ENCODE data around the gene PRMT2. TPM values are rescaled to one million over a fixed set of nuclear protein-coding genes. Genes with fewer than 3 reads are reported as not detected.
A peak's percentile ranks its signal among the peaks of the same experiment; 100 is the strongest.

The PRMT2 gene
- total RNA-seq, 2 experiments from 2014 or later = 54.4 to 58.2 TPM

- POLR2A ChIA-PET = interaction anchor here (1.0 to 1.7 kb wide), 2 partner anchors 15 to 21 kb away, joined by 4 to 6 read pairs; no protein-coding TSS in a partner anchor
- H3K4me3 Mint-ChIP-seq = peak overlapping the region; percentile 69
- CTCF ChIA-PET = no interaction called here
- peak; percentile 15 for ATAC-seq
- intact Hi-C loops (cut with micrococcal nuclease) = no loop called here
- DNase-seq = no peak
- no peaks in the 10 kb centered on the region for H3K27me3 Mint-ChIP-seq
- peaks cover 47% of the 10 kb centered on the region for H3K4me1 Mint-ChIP-seq (ENCODE audit: low read depth)
- peak overlapping the region; percentile 82 for H3K27ac Mint-ChIP-seq
- TF ChIP-seq, protein P1, sequence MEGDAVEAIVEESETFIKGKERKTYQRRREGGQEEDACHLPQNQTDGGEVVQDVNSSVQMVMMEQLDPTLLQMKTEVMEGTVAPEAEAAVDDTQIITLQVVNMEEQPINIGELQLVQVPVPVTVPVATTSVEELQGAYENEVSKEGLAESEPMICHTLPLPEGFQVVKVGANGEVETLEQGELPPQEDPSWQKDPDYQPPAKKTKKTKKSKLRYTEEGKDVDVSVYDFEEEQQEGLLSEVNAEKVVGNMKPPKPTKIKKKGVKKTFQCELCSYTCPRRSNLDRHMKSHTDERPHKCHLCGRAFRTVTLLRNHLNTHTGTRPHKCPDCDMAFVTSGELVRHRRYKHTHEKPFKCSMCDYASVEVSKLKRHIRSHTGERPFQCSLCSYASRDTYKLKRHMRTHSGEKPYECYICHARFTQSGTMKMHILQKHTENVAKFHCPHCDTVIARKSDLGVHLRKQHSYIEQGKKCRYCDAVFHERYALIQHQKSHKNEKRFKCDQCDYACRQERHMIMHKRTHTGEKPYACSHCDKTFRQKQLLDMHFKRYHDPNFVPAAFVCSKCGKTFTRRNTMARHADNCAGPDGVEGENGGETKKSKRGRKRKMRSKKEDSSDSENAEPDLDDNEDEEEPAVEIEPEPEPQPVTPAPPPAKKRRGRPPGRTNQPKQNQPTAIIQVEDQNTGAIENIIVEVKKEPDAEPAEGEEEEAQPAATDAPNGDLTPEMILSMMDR (IDR thresholded peaks at IDR 0.05) = no peak
- no peaks in the 10 kb centered on the region for H3K36me3 Mint-ChIP-seq (ENCODE audit: low read depth)
- H3K9me3 Mint-ChIP-seq = no peaks in the 10 kb centered on the region
Measured at GRCh38 chr21:46604329-46604974, 31.0 kb upstream of the PRMT2 start.

DNA sequence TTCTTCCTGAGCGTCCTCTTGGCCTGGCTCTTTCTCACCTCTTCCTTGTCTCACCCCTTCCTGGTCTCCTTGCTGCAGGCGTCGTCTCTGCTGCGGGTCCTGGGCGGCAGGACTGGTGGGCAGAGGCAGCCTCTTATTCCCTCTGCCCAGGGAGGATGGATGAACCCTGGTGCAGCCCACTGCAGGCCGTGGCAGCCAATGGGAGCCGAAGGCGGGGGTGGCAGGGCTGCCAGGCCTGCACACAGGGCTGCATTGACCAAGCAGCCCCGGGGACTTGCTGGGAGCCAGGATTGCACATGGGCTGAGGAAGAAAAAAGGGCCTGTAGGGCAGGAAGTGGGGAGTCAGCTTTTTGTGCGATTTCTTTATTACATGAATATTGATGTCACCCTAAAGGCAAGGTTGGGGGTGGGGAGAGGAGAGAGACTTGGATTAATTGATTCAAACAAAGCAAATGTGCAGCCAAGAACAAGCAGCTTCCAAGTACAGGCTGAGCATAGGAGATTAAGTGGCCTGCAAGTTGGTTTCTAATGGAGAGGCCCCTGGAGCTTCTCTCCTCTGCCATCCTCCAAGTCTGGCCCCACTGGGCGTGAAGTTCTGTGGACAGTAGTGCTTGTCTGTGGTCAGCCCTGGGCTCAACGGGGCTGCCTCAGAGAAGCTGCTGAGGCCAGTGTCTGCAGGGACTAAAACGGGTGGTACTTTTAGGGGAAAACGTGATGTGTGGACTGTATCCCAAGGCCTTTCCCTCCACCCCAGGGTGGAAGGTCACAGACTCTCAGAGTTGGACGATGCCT is 30.3 kb upstream of the PRMT2 start, which contains the start of gene S100B:
Gene S100B (minus strand): TSS at position 108 of the 792 bp plus-strand sequence. CDS start 2,667 bp downstream, outside the sequence.
- peaks cover under 1% of the 10 kb centered on the region for H3K9me3 Mint-ChIP-seq
- H3K4me3 Mint-ChIP-seq = peak within 1 kb of the TSS; percentile 69
- POLR2A ChIA-PET = interaction anchor here (0.7 to 1.7 kb wide), 6 partner anchors 8 to 110 kb away, joined by 4 to 19 read pairs (median 5); partner anchors contain the start of gene PRMT2
- peak; percentile 33 for DNase-seq
- peaks cover 42% of the 10 kb centered on the region for H3K4me1 Mint-ChIP-seq (ENCODE audit: low read depth)
- intact Hi-C loops (cut with micrococcal nuclease) = no loop called here
- H3K36me3 Mint-ChIP-seq (ENCODE audit: low read depth) = no peaks in the 10 kb centered on the region
- peak; percentile 64 for ATAC-seq
- CTCF ChIA-PET = no interaction called here
- H3K27me3 Mint-ChIP-seq = no peaks in the 10 kb centered on the region
- peak within 1 kb of the TSS; percentile 82 for H3K27ac Mint-ChIP-seq
- TF ChIP-seq, protein P1 (IDR thresholded peaks at IDR 0.05) = no peak

- CTCF ChIA-PET = no interaction called here
- POLR2A ChIA-PET = interaction anchor here (0.7 to 1.7 kb wide), 7 partner anchors 9 to 110 kb away, joined by 3 to 19 read pairs (median 5); partner anchors contain the start of gene PRMT2
- peaks cover 42% of the 10 kb centered on the region for H3K4me1 Mint-ChIP-seq (ENCODE audit: low read depth)
- TF ChIP-seq, protein P1 (IDR thresholded peaks at IDR 0.05) = no peak
- peak overlapping the region; percentile 82 for H3K27ac Mint-ChIP-seq
- DNase-seq (peak; percentile 67), ATAC-seq (peak; percentile 85)
- intact Hi-C loops (cut with micrococcal nuclease) = no loop called here
- peaks cover 3% of the 10 kb centered on the region for H3K9me3 Mint-ChIP-seq
- H3K27me3 Mint-ChIP-seq = no peaks in the 10 kb centered on the region
- H3K36me3 Mint-ChIP-seq (ENCODE audit: low read depth) = no peaks in the 10 kb centered on the region
- H3K4me3 Mint-ChIP-seq = no peak overlapping the region
Measured at GRCh38 chr21:46605767-46606426, 29.6 kb upstream of the PRMT2 start.

DNA sequence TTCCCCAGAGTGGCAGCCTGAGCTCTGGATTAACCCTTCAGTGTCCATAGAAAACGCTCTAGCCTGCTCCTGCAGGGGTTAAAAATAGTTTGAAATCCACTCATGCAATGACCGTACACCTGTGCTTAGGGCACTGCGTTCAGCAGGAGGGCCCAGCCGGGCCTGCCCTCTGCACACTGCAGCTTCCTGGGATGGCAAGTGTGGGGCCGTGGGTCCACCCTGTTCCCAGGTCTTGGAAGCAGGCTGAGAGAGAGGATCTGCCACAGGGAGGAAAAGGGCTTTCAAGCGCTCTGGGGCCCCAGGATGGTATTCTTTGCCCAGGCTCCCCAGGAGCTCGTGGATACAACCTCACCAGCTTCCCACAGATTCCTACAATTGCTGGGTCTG is 29.1 kb upstream of the PRMT2 start:
- ChIA-PET POLR2A (interaction anchor here (1.1 to 1.7 kb wide), 5 partner anchors 9 to 46 kb away, joined by 3 to 19 read pairs (median 5); partner anchors contain the start of gene PRMT2), CTCF (no interaction called here)
- Mint-ChIP-seq H3K4me1 (ENCODE audit: low read depth) (peaks cover 39% of the 10 kb centered on the region), H3K9me3 (peaks cover 3% of the 10 kb centered on the region), H3K36me3 (ENCODE audit: low read depth) (no peaks in the 10 kb centered on the region), H3K27me3 (no peaks in the 10 kb centered on the region), H3K27ac (peak overlapping the region; percentile 82), H3K4me3 (no peak overlapping the region)
- DNase-seq = no peak
- TF ChIP-seq, protein P1 (IDR thresholded peaks at IDR 0.05) = no peak
- ATAC-seq = peak; percentile 17
- intact Hi-C loops (cut with micrococcal nuclease) = no loop called here
